Head of caudate nucleus (tissue), 42 donors: ENCODE measurements around the gene NDUFS1.
"Not testable (repeated sequence)": the region's sequence is repeated elsewhere in the genome, so short reads cannot be mapped to it uniquely, and the experiment has no call there.

Experiments
- DNase-seq, 42 donors: peaks; one replicate each; pipeline versions ENCODE4 v3.0.0 to v3.0.0-alpha.2; 2020 to 2021; ENCODE audit warnings: mixed read lengths in 7 of 42
- intact Hi-C: fragments of 100-400 bp; cut with DNase I; formaldehyde crosslinking; loops from one replicate; pipeline ENCODE4 v1.15.0; 2022

The NDUFS1 gene

GRCh38 chr2:206112846-206113547, 46.2 kb downstream of the NDUFS1 start:
- intact Hi-C loops, result no loop called here
- peak in 1 of 42 donors; percentile 8 for DNase-seq

- intact Hi-C loops, result no loop called here
Measured at GRCh38 chr2:206112108-206112507, 47.1 kb downstream of the NDUFS1 start.

GRCh38 chr2:206108713-206109112, 50.5 kb downstream of the NDUFS1 start:
- intact Hi-C loops, result no loop called here
- no peak for DNase-seq

More at GRCh38 chr2:206112108-206112507, 47.1 kb downstream of the NDUFS1 start:
- DNase-seq, result no peak

GRCh38 chr2:206105541-206105940, 53.7 kb downstream of the NDUFS1 start:
- intact Hi-C loops, result no loop called here
- DNase-seq, result no peak

- intact Hi-C loops, result no loop called here
- DNase-seq, result no peak
Measured at GRCh38 chr2:206105038-206105437, 54.2 kb downstream of the NDUFS1 start.

- intact Hi-C loops, DNase-seq: not testable (repeated sequence)
Measured at GRCh38 chr2:206098872-206099271, 60.4 kb downstream of the NDUFS1 start.

- intact Hi-C loops, result no loop called here
- no peak for DNase-seq
Measured at GRCh38 chr2:206098471-206098870, 60.8 kb downstream of the NDUFS1 start.

GRCh38 chr2:206096876-206097275, 62.4 kb downstream of the NDUFS1 start:
- intact Hi-C loops, result no loop called here
- DNase-seq, result no peak

- DNase-seq, result no peak
- intact Hi-C loops, result no loop called here
Measured at GRCh38 chr2:206095536-206096332, 63.5 kb downstream of the NDUFS1 start.

- intact Hi-C loops, result no loop called here
- no peak for DNase-seq
Measured at GRCh38 chr2:206092297-206092696, 66.9 kb downstream of the NDUFS1 start.

- DNase-seq, result no peak
- intact Hi-C loops, result loop anchor here (5.0 kb wide), 1 partner anchor 69 kb away; the partner anchor contains the start of genes EEF1B2 and NDUFS1
Measured at GRCh38 chr2:206088248-206088647, 71.0 kb downstream of the NDUFS1 start.

- intact Hi-C loops, result loop anchor here (5.0 kb wide), 1 partner anchor 70 kb away; the partner anchor contains the start of genes EEF1B2 and NDUFS1
- DNase-seq, result no peak
Measured at GRCh38 chr2:206086716-206087350, 72.4 kb downstream of the NDUFS1 start.

- intact Hi-C loops, result loop anchor here (5.0 kb wide), 1 partner anchor 71 kb away; the partner anchor contains the start of genes EEF1B2 and NDUFS1
- DNase-seq, result peak; percentile 59 to 92 (median 78)
Measured at GRCh38 chr2:206085742-206086445, 73.3 kb downstream of the NDUFS1 start, which contains the start of gene INO80D. TSS of gene INO80D (minus strand) at chr2:206086174. CDS start at chr2:206063016, 23,158 bp downstream.

- intact Hi-C loops, result loop anchor here (5.0 kb wide), 1 partner anchor 72 kb away; the partner anchor contains the start of genes EEF1B2 and NDUFS1
- peak in 36 of 42 donors; percentile 11 to 72 (median 39) for DNase-seq
Measured at GRCh38 chr2:206084870-206085741, 74.1 kb downstream of the NDUFS1 start.

- intact Hi-C loops, result no loop called here
- DNase-seq, result peak in 41 of 42 donors; percentile 23 to 79 (median 56)
Measured at GRCh38 chr2:206084439-206084869, 74.8 kb downstream of the NDUFS1 start.

GRCh38 chr2:206083602-206084438, 75.4 kb downstream of the NDUFS1 start:
- intact Hi-C loops, result no loop called here
- DNase-seq, result peak in 6 of 42 donors; percentile 9 to 21 (median 11)

GRCh38 chr2:206082298-206082843, 76.9 kb downstream of the NDUFS1 start:
- no peak for DNase-seq
- intact Hi-C loops, result no loop called here
